Left forelimb (tissue), 1 donor: Measurements from ENCODE around the gene ZFP91.

ENCODE experiments used
- DNase-seq: peaks from one replicate; pipeline ENCODE4 v3.0.0-alpha.2; 2018; ENCODE audit warnings: low spot score

Gene ZFP91

DNA sequence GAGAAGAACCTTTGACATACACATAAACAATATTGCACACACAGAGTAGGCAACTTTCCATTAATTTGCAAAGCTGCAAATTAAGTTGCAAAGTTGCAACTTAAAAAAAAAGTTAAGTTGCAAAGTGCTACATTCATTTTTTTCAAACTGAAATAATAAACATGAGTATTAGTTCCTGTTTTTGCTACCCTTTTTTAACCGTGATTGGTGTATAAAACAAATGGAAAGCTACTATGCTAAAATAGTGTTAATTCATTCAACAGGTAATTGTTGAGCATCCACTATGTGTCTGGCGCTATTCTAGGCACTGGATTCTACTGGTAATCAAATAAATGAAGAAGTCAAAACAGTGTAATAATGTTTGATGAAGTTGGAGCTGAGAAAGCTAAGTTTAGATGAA is 8.1 kb downstream of the ZFP91 start:
- DNase-seq = no peak

DNA sequence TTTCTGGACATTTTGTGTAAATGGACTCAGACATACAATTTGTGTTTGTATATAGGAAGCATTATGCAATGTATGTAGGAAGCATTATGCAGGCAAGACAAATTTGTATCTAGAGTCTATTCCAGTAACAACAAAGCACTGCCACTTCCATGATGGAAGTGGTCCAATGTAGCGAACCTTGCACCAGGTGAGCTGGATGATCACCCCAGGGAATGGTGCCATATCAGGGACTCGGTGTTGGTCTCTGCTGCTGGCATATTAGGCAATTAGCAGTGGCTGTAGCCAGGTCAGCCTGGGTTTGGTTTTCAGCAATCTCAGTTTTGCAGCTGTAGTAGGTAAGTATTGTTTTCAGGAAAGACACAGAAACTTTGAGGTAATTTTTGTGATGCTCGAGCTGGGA is 12.8 kb downstream of the ZFP91 start:
- DNase-seq = no peak

DNA sequence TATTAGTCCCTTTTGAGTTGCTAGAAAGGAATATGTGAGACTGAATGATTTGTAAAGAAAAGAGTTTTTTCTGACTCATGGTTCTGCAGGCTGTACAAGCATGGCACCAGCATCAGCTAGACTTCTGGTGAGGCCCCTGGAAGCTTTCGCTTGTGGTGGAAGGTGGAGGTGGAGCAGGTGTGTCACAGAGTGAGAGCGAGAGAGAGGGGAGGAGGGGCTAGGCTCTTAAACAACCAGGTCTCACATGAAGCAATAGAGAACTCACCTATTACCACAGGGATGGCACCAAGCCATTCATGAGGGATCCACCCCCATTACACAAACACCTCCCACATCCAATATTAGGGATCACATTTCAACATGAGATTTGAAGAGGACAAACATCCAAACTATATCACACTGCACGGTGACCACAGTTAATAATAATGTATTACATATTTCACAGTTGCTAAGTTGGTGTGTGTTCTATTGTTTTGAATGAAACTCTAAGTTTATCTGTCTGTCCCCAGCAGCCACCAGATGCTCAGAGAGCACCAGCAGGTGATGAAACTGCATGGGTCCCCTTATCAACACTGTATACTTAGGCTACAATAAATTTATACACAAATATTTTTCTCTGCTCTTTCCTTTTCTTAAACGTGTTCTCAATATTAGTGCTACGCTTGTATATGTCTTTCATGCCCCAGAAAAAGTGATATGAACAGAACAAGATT is 14.1 kb downstream of the ZFP91 start:
- no peak for DNase-seq

DNA sequence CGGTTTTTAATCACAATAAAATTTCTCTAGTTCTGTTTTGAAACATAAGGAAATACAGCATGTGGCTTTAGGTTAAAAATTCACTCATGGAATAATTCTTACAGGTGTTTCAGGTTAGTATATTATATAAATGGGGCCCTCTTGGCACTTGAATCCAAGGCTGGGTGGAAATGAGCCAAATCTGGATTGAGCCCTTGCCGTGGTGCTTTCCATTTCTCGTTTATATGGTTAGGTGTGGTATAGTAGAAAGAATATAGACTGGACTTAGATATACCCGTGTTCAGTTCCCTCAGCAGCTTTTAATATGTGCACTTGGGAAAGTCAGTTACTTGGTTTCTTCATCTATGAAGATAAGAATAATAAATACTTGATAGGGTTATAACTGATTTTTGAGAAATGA is 16.0 kb downstream of the ZFP91 start:
- DNase-seq = no peak

DNA sequence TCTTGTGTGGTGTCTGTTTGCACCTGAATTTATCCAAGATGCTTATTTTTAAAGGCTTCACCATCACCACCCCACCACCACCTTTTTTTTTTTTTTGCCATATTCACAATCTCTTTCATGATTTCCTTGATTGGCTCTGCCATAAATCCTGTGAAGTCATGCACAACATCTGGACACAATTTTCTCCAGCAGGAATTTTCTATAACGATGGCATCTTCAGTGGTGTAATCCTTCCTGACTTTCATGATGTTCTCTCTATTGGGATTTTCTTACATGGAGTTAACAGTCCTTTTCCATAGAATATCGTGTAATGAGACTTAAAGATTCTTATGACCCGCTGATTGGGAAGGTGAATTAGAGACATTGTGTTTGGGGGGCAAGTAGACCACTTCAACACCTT is 17.8 kb downstream of the ZFP91 start:
- DNase-seq = no peak

DNA sequence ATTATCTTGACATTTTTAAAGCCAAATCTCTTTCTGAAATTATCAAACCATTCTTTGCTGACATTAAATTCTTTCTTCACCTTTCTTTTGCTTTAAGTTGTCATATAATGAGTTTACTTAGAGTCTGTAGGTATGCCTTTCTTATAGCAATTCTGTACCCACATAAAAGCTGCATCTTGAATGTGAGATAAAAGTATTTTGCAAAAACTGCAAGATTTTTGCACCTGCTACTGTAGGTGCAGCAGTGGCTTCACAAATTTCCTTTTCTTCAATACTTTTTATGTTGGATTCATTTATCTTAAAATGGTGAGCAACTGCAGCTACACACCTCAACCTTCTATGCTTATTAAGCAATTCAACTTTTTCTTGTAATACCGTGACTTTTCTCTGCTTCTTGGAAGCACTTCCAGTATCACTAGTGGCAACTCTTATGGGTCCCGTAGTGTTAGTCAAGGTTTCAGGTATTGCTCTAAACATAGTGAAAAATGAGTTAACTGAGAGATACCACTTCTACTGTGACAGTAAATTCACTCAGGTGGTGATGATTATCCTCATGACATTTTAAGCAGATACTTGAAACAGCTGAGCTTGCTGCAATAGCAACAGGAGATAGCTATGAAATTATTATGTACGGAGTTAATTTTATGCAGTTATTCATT is 18.8 kb downstream of the ZFP91 start:
- DNase-seq = no peak

DNA sequence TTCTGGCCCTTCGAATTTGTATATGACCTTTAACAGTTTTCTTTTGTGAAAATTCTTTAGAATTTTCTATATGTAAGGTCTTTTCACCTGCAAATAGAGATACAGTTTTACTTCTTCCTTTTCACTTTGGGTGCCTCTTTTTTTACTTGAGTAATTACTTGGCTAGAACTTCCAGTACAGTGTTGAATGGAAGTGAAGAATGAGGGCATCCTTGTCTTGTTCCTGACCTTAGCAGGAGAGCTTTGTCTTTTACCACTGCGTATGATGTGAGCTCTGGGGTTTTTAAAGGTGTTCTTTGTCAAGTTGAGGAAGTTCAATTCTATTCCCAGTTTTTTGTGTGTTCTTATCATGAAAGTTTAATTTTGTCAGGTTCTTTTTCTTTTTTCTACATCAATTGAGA is 21.6 kb downstream of the ZFP91 start:
- DNase-seq = no peak

DNA sequence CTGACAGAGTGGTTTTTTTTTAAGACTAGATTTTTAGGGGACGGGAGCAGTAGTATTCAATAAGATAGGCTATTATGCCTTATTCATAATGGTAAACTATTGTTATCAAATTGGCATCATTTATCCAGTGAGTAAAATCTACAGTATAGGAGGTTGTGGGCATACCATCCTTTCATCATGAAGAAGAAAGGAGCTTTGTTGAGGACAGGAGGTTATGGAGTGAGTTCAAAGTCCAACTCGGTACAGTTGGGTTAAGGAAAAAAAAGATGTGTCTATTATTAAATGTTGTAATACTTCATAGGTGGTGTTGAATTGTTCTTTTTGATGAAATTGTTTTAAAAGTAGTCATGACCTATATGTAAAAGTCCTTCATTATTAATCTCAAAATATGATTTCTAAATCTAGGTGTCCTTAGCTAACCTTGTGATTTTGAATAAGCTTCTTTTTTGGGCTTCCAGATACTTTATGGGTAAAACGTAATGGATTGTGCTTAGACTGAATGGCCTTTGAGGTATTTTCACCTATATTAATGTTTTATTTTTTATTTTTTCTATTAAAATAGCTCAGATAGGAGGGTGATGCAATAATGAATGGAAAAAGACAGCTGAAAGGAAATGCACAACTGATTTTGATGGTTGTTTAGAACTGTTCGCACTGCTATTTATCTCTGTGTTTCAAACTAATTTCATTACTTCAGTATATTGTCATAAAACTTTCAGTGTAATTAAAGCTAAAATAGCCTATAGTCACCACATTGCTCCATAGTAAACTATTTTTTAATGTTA is 28.3 kb downstream of the ZFP91 start:
- DNase-seq = no peak

DNA sequence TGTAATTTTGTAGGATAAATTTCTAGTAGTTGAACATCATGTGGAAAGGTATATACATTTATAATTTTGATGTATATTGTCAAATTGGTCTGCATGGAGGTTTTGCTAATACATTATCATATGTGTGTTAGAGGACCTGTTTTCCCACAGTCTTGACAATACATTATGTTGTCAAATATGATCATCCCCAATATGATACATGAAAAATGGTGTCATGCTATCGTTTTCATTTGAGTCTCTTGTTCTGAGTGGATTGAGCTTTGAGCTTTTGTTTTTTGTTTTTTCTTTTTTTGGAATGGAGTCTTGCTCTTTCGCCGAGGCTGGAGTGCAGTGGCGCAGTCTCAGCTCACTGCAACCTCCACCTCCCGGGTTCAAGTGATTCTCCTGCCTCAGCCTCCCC is 29.5 kb downstream of the ZFP91 start:
- DNase-seq = no peak

DNA sequence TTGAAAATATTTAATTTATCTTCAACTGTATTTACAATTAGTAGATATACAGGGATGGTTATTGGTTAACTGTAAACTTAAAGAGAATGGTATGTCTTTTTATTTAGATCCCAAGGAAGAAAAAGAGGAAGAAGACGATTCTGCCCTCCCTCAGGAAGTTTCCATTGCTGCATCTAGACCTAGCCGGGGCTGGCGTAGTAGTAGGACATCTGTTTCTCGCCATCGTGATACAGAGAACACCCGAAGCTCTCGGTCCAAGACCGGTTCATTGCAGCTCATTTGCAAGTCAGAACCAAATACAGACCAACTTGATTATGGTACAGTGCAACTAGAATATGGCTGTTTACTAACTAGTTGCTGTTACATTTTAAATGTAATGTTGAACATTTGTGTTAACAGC is 30.9 kb downstream of the ZFP91 start:
- no peak for DNase-seq

DNA sequence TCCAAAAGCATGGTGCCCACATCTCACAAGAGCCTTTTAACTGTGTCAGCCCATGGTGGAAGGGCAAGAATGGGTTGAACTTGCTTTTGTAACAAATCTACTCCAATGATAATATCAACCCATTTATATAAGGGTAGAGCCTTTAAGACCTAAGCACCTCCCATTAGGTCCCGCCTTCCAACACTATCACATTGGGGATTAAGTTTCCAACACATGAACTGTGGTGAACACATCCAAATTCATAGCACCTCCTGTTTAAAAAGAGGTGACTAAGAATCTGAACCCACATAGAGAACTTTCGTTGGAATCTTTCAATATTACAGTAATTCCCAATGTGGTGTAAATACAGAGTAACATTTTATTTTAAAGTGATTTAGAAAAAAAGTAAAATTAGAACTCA is 34.4 kb downstream of the ZFP91 start:
- DNase-seq = no peak

DNA sequence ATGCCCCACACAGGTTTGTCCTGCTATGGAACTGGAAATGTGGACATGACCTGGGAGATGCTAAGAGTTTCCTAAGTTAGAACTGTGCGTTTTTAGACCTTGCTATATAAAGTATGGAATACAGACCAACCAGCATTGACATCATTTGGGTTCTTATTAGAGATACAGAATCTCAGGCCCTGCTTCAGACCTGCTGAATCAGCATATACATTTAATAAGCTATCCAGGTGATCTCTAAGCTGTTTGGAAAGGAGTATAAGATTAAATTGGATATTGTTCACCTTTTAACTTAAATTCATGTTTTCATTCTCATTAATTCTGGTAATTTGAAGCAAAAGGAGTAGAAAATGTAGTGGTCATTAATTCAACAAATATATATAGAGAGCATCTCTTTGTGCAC is 36.7 kb downstream of the ZFP91 start:
- no peak for DNase-seq

DNA sequence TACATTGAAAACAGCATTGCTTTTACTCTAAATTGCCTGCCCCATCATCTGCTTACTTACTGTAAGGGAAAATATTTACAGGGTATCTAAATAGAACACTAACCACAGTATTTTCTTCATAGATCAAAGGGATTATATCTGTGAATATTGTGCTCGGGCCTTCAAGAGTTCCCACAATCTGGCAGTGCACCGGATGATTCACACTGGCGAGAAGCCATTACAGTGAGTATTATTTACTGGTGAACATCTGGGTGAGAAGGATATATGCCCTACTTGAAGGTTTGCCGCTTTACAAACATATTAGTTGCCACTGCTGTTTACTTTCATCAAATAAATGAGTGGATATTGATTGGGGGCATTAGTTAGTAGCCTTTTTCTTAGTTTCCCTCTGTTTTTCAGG is 37.7 kb downstream of the ZFP91 start:
- DNase-seq = no peak

DNA sequence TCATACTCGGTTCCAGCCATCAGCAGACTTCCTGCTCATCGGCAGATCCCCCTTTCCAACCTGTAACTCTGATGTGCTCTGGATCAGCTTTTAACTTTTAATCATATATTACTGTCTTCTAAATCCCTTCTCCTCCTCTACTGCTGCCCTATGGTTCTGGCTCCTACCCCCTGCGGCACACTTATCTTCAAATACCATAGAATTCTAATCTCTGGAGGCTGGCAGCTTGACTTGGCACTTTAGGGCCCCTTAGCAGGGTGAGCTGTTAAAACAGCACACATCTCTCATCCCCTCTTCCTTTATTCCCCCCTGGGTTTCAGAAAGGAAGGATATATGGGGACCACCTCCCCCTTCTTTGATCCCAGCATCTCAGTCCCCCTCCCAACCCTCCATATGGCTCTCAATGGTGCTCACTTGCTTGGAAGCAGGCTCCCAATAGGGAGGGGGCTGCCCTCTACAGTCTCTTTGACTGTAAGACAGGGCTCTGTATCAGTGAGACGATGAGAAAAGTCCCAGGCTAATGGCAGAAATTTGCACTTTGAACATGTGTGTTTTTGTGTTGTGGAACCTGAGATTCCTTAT is 39.2 kb downstream of the ZFP91 start:
- no peak for DNase-seq

DNA sequence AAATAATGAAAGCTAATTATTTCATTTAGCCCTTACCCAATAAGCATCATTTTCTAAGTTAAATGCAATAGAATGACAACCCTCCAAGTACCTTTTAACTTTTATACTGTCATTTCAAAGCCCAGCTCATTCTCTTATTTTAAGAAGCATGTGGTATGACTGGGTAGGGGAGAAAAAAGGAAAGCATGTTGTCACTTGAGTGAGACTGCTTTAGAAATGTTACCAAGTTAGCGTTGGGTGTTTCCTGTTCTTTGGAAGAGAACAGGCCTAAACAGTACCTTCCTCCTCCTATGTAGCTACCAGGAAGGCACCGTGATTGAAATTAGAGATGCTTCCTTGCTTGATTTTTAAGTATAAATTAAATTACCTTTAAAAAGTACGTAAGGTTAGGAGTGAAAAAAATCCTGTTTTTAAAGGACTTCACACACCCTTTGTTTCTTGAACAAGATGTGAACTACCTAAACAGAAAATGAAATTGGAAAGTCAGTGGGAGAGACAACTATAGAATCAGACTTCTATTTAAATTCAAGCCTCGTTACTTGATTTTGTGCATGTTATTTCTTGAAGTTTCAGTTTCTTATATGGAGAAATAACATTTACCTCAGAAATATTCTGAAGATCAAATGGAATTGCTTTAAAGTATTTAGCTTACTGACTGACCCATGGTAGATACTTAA is 42.9 kb downstream of the ZFP91 start:
- DNase-seq = no peak

DNA sequence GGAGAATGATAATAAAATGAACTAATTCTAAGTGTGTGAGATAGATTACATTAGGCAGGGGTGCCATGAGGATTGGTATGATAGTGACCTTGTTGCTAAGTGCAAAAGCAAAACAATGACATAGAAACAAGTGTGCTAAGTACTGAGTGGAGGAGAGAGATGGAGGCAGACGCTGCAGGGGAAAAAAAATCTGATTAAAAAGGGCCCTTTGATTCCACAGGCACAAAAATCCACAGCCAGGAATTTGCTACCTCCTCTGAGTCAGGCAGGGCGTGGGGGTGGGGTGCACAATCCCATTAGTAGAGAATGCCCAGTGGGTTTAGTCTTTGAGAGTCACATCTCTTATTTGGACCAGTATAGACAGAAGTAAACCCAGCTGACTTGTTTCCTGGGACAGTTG is 43.5 kb downstream of the ZFP91 start, which contains the start of gene CNTF:
CNTF (plus strand) TSS at position 322 of the 400 bp plus-strand sequence. CDS start 88 bp downstream, outside the sequence.
- no peak for DNase-seq

DNA sequence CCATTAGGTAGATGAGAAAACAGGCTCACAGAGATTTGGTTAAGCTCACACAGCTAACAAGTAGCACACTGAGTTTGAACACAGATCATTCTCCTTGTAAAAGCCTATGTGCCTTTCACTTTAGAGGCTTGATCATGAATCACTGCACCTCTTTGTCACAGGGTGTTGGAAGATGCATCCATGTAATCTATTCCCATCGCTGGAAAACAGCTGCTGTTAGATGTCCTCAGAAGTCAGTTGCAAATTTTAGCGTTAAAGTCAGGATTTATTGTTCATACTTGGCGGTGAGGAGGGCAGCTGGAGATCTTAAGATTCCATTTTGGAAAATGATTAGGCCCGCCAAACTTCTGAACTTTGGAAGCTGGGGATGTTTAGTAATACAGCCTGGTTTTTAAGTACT is 46.2 kb downstream of the ZFP91 start:
- no peak for DNase-seq

DNA sequence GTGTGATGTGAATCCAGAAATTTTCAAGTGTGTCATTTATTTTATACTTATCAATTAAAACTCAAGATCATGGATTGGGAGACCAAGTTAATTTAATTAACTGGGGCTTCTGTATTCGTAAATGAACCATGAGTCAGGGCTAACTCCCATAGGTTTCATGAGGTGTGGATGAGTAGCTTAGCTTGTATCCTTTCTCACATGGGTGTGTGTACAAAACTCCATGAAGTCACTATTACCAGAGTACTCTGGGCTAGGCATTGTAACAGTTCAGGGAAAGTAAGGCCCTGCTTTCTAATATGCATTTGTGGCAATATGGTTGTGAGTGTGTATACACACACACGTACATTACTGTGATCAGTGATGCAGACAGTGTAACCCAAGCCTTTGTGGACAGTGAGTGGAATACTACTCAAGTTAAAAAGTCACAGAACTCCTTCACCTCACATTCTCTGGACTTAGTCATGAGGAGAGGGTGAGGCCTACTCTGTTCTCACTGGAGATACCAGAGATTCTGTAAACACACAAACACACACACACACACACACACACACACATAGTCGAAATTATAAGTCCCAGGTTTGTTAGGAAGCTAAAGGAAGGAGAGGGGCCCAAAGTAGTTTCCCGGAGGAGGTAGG is 47.1 kb downstream of the ZFP91 start:
- no peak for DNase-seq

DNA sequence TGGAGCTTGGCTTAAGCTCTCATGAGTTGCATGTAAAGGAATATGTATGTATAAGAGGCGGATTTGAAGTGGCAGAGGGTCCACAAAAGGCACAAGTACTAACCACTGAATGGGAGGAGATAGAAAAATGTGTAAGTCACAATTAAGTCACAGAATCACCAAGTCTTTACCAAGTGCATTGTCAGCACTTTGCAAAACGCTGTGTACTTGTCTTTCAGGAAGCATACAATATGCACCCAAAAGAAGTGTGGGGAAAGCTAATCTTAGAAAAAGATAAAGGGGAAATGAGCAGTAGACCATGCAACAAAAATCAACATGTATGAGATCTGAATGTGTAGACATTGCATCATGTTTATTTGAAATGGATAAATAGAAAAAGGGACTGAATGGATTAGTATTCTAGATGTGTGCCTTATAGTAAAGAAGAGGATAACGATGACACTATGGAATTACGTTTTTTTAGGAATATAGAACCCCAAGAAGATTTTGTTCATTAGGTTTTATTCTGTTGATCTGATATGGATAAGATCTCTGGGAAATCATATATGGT is 48.1 kb downstream of the ZFP91 start:
- no peak for DNase-seq

DNA sequence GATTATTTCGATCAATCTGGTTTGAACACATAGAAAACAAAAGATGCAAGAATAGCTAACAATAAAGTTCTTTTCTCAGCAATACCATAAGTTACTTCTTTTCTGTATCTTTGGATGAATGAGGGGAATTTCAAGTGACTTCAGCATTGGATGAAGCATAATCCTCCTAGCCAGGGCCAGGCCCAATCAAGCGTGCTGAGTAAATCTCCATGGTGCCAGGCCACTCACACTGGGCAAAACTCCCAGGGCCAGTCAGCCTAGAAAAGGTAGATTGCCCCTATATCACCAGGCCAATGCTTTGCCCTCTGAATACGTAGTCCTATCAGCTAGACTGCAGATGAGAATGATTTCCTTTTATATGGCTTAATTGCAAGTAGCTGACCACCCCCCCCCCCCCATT is 49.6 kb downstream of the ZFP91 start:
- DNase-seq = no peak

DNA sequence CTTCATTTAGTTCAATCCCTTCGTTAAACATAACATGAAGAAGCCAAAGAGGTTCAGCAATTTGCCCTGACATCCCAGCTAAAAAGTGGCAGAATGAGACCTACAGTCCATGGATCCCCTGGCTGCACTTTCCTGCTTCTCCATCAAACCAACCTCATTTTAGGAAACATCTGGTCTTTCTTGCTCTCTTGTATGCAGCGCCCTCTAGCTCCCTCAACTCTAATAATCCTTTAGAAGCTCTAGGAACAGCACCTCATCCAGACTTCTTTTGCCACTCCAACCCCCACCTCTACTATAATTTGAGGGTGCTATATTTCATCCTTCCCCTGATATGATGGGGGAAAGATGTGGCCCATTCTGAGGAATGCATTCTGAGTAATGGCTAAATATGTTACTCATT is 51.0 kb downstream of the ZFP91 start:
- no peak for DNase-seq
